GM23338 (cell line): ENCODE data around the gene LPP. TPM values are rescaled to one million over a fixed set of nuclear protein-coding genes. Genes with fewer than 3 reads are reported as not detected.

Experiments used
- ATAC-seq: fragments of 200-7000 bp; cut with Tn5 transposase; 3 replicates; pipeline ENCODE4 v1.9.1; 2020
- DNase-seq: peaks from one replicate; pipeline ENCODE4 v3.0.0-alpha.2; 2015; ENCODE audit warnings: low spot score
- H2AFZ ChIP-seq: fragments of 200-600 bp; sonication (generic); 2 replicates; pipeline ENCODE4 v1.8.0; 2016; ENCODE audit warnings: antibody characterized with exemption, mild to moderate bottlenecking, moderate library complexity
- H3F3A ChIP-seq: fragments of 200-600 bp; sonication (generic); replicated peaks from 2 replicates; pipeline ENCODE4 v1.8.0; 2017; ENCODE audit warnings: antibody characterized with exemption, mixed run types, low read depth
- H3K27ac ChIP-seq: fragments of 200-600 bp; sonication (generic); 2 replicates; pipeline ENCODE4 v1.6.1; 2016; ENCODE audit warnings: low read depth
- H3K27me3 ChIP-seq: fragments of 200-600 bp; sonication (generic); 2 replicates; pipeline ENCODE4 v1.8.0; 2016; ENCODE audit warnings: mild to moderate bottlenecking, mixed run types, moderate library complexity; ENCODE audit not compliant: insufficient read depth
- H3K36me3 ChIP-seq: fragments of 200-600 bp; sonication (generic); 2 replicates; pipeline ENCODE4 v1.8.0; 2016; ENCODE audit warnings: mild to moderate bottlenecking; ENCODE audit not compliant: insufficient read depth
- H3K4me1 ChIP-seq: fragments of 200-600 bp; sonication (generic); 2 replicates; pipeline ENCODE4 v1.8.0; 2016; ENCODE audit warnings: mild to moderate bottlenecking, moderate library complexity; ENCODE audit not compliant: insufficient read depth
- H3K4me2 ChIP-seq: fragments of 200-600 bp; sonication (generic); 2 replicates; pipeline ENCODE4 v1.7.1; 2017; ENCODE audit warnings: mixed run types
- H3K4me3 ChIP-seq: fragments of 200-600 bp; sonication (generic); 2 replicates; pipeline ENCODE4 v1.6.1; 2016; ENCODE audit warnings: mixed run types
- H3K79me2 ChIP-seq: fragments of 200-600 bp; sonication (generic); replicated peaks from 2 replicates; pipeline ENCODE4 v1.8.0; 2017; ENCODE audit warnings: mild to moderate bottlenecking; ENCODE audit not compliant: insufficient read depth
- H3K9me2 ChIP-seq: fragments of 200-600 bp; sonication (generic); 2 replicates; pipeline ENCODE4 v1.8.0; 2017; ENCODE audit not compliant: insufficient read depth
- H4K20me1 ChIP-seq: fragments of 200-600 bp; sonication (generic); replicated peaks from 2 replicates; pipeline ENCODE4 v1.8.0; 2017; ENCODE audit warnings: mild to moderate bottlenecking; ENCODE audit not compliant: insufficient read depth
- H3K27ac Mint-ChIP-seq: 2 replicates; pipeline ENCODE4 v1.8.0; 2020; ENCODE audit warnings: inconsistent platforms, mild to moderate bottlenecking, moderate library complexity, mixed read lengths
- H3K27me3 Mint-ChIP-seq: 3 replicates; pipeline ENCODE4 v1.8.0; 2022; ENCODE audit warnings: low read depth, mild to moderate bottlenecking, moderate library complexity, mixed read lengths, inconsistent platforms; ENCODE audit not compliant: insufficient read depth, poor library complexity
- H3K36me3 Mint-ChIP-seq: 3 replicates; pipeline ENCODE4 v1.8.0; 2021; ENCODE audit warnings: low read depth, mild to moderate bottlenecking, inconsistent platforms, moderate library complexity, mixed read lengths
- H3K4me1 Mint-ChIP-seq: 3 replicates; pipeline ENCODE4 v1.8.0; 2020; ENCODE audit warnings: mild to moderate bottlenecking, inconsistent platforms, mixed read lengths
- H3K4me3 Mint-ChIP-seq: 3 replicates; pipeline ENCODE4 v1.8.0; 2021; ENCODE audit warnings: moderate library complexity, mild to moderate bottlenecking, inconsistent platforms, mixed read lengths
- H3K9me3 Mint-ChIP-seq: 3 replicates; pipeline ENCODE4 v1.8.0; 2020; ENCODE audit warnings: moderate library complexity, mild to moderate bottlenecking, inconsistent platforms, mixed read lengths
- CREB1 ChIP-seq: fragments of 250-450 bp; sonication (Bioruptor Pico); IDR thresholded peaks from 2 replicates; pipeline ENCODE4 v1.5.0; 2020; ENCODE audit warnings: low read depth, mild to moderate bottlenecking, moderate library complexity
- JUNB ChIP-seq: IDR thresholded peaks from one replicate; pipeline ENCODE4 v1.6.1; 2016; ENCODE audit warnings: antibody characterized with exemption; ENCODE audit not compliant: unreplicated experiment
- POLR2AphosphoS5 ChIP-seq: IDR thresholded peaks from 2 replicates; pipeline ENCODE4 v1.6.1; 2016; ENCODE audit warnings: antibody characterized with exemption, low read depth
- REST ChIP-seq: IDR thresholded peaks from one replicate; pipeline ENCODE4 v1.6.1; 2018; ENCODE audit warnings: antibody characterized with exemption; ENCODE audit not compliant: unreplicated experiment
- polyA plus RNA-seq: library from polyadenylated mRNA; unstranded; fragments of >200 nt; fragmentation: Nextera tagmentation; extraction: Ambion mirVana; gene quantifications from 2 replicates; pipeline ENCODE4 v1.2.1, GENCODE V29; 2016
- total RNA-seq: library from RNA; depleted of rRNA; stranded (reverse); fragments of >200 nt; shearing (Covaris generic); gene quantifications from 2 replicates; pipeline ENCODE4 v1.2.3, GENCODE V29; 2014
- TF ChIP-seq, protein P1 (sequence below): IDR thresholded peaks from 2 replicates; pipeline ENCODE4 v1.6.1; 2016; ENCODE audit warnings: antibody characterized with exemption

The LPP gene
- total and polyA plus RNA-seq, 2 experiments from 2014 or later, result 23.0 to 35.2 TPM

- Mint-ChIP-seq H3K4me3 (no peak overlapping the region), H3K9me3 (no peaks in the 10 kb centered on the region), H3K4me1 (peaks cover 5% of the 10 kb centered on the region), H3K27ac (no peak overlapping the region), H3K36me3 (peaks cover 3% of the 10 kb centered on the region; the same call in 1 of the 3 replicates), H3K27me3 (no peaks in the 10 kb centered on the region)
- H4K20me1 ChIP-seq, result no peaks in the 10 kb centered on the region
- DNase-seq (no peak), ATAC-seq (no peak)
- no peaks in the 10 kb centered on the region for H3K27me3 ChIP-seq
- no peaks in the 10 kb centered on the region for H3F3A ChIP-seq
- H3K4me3 ChIP-seq, result no peak overlapping the region
- H3K9me2 ChIP-seq, result no peaks in the 10 kb centered on the region
- H3K4me1 ChIP-seq, result no peaks in the 10 kb centered on the region
- H3K79me2 ChIP-seq, result no peaks in the 10 kb centered on the region
- no peak for TF ChIP-seq POLR2AphosphoS5
- TF ChIP-seq CREB1 (CRISPR knock-in tag), result no peak
- no peak for TF ChIP-seq JUNB
- H3K36me3 ChIP-seq, result no peaks in the 10 kb centered on the region
- no peak overlapping the region for H2AFZ ChIP-seq
- no peak overlapping the region for H3K4me2 ChIP-seq
- H3K27ac ChIP-seq, result no peak overlapping the region
Measured at GRCh38 chr3:188489639-188490405, 335.9 kb downstream of the LPP start.

- Mint-ChIP-seq H3K9me3 (no peaks in the 10 kb centered on the region), H3K27ac (no peak overlapping the region), H3K36me3 (no peaks in the 10 kb centered on the region; the same call in 2 of the 3 replicates), H3K4me1 (peaks cover 5% of the 10 kb centered on the region), H3K27me3 (no peaks in the 10 kb centered on the region), H3K4me3 (no peak overlapping the region)
- Histone ChIP-seq H3K27me3 (no peaks in the 10 kb centered on the region), H3K4me3 (no peak overlapping the region), H3F3A (no peaks in the 10 kb centered on the region), H2AFZ (no peak overlapping the region), H3K4me2 (no peak overlapping the region), H3K4me1 (no peaks in the 10 kb centered on the region), H3K27ac (no peak overlapping the region), H3K79me2 (no peaks in the 10 kb centered on the region), H3K9me2 (no peaks in the 10 kb centered on the region), H4K20me1 (no peaks in the 10 kb centered on the region), H3K36me3 (no peaks in the 10 kb centered on the region)
- TF ChIP-seq CREB1 (CRISPR knock-in tag) (no peak), JUNB (no peak), REST (no peak)
- TF ChIP-seq, protein P1, sequence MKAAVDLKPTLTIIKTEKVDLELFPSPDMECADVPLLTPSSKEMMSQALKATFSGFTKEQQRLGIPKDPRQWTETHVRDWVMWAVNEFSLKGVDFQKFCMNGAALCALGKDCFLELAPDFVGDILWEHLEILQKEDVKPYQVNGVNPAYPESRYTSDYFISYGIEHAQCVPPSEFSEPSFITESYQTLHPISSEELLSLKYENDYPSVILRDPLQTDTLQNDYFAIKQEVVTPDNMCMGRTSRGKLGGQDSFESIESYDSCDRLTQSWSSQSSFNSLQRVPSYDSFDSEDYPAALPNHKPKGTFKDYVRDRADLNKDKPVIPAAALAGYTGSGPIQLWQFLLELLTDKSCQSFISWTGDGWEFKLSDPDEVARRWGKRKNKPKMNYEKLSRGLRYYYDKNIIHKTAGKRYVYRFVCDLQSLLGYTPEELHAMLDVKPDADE, result no peak
- DNase-seq (no peak), ATAC-seq (no peak)
Measured at GRCh38 chr3:188490416-188490815, 336.5 kb downstream of the LPP start.
